GM18951 (cell line): Measurements from ENCODE around the gene KIFAP3.
"Not testable (repeated sequence)": the region's sequence is repeated elsewhere in the genome, so short reads cannot be mapped to it uniquely, and the experiment has no call there.

Source experiments
- POLR2A ChIP-seq: IDR thresholded peaks from 4 replicates; pipeline ENCODE4 v1.6.1; 2011; ENCODE audit warnings: mild to moderate bottlenecking; ENCODE audit not compliant: insufficient read length, insufficient read depth; ENCODE audit errors: extremely low read depth
- in situ Hi-C: fragments of 300-500 bp; cut with MboI; formaldehyde crosslinking; loops from one replicate; pipeline ENCODE4 v1.12.0; 2022; ENCODE audit warnings: low sequenced_read_pairs, mixed read lengths, inconsistent platforms; ENCODE audit not compliant: unreplicated experiment

KIFAP3 gene

DNA sequence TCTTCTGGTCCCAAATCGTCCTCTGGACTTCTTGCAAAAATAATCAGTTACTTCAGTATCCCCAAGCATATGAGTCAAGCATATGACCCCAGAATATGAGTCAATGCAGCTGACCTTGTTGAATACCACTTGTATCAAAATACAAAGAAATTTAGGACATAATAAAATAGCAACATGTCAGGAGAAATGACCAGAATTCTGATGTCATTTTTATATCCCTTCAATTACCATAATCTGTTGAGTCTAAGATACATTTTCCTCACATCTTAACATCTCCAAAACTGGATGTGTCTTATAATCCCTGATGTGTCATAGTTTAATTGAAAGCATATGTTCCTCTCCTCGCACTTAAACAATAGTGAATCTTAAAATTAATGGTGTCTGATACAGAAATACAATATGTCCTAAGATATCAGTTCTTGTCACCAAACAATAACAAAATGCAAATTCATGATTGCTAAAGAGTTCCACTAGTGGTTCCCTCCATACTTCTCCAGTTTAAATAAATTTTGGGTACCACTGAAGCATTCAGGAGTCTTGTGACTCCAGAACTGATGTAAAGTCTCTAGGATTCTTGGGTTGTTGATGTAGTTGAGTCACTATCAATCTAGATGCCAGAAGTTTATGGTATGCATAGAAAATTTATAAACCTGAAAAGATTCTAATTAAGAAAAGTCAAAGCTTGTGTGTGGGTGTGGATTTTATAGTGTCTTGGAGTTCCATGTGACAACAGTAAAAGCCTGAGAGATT lies 41.8 kb downstream of the KIFAP3 start:
- TF ChIP-seq POLR2A: no peak

DNA sequence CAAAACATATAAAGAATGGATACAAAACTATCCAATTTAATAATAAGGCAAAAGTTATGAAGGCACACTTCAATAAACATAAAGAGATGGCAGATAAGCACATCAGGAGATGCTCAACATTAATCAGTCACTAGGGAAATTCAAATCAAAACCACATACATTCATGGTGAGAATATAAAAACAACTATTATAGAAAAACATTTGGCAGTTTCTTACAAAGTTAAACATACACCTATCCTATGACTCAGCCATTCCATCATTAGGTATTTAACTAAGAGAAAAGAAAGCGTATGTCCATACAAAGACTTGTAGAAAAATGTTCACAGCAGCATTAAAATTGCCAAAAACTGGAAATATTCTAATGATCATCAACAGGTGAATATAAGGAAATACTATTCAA lies 44.3 kb downstream of the KIFAP3 start:
- no peak for TF ChIP-seq POLR2A
- in situ Hi-C loops: no loop called here

More for the DNA sequence above, 41.8 kb downstream of the KIFAP3 start:
- in situ Hi-C loops: no loop called here

DNA sequence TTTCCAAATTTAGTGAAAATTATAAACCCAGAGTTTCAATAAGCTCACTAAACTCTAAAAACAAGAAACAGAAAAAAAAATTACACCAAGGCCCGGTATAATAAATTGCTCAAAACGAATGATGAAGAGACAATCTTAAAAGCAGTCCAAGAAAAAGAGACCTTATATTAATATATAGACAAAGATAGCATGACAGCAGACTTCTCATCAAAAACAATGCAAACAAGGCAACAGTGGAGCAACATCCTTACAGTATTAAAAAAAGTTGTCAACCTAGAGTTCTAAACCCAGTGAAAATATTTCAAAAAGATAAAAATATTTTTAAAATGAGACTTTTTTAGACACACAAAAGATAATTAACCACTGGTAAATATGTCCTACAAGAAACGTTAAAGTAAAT lies 46.7 kb downstream of the KIFAP3 start:
- in situ Hi-C loops: no loop called here
- no peak for TF ChIP-seq POLR2A

DNA sequence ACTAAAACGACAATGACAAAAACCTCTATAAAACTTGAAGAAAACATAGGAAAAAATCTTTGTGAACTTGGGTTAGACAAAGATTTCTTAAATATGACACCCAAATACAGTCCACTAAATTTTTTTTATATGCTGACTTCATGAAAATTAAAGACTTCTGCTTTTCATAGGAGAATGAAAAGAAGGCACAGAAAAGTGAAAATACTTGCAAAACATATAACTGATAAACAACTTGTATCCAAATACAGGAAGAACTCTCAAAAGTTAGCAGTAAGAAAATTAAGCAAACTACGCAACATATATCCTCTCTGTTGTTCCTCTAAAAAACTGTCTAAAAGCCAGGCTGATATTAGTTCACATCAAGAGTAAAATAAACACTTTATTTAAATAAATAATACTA lies 53.6 kb downstream of the KIFAP3 start:
- in situ Hi-C loops: no loop called here
- no peak for TF ChIP-seq POLR2A

DNA sequence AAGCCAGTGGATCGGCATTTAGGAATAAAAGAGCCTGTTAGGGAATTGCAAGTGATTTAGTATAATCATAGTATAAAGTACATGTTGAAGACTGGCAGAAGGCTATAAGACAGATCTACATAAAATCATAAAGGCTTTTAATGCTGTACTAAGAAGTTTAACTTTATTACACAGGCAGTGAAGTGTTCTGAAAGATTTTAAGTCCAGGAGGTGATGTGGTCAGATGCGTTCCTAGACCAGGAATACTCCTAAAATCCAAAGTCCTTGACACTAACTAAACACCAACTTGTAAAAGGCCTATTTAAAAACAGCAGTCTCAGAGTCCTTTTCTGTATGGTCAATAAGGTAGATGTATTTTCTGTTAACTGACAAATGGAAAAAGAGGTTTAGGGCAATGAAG lies 57.0 kb downstream of the KIFAP3 start:
- no peak for TF ChIP-seq POLR2A

DNA sequence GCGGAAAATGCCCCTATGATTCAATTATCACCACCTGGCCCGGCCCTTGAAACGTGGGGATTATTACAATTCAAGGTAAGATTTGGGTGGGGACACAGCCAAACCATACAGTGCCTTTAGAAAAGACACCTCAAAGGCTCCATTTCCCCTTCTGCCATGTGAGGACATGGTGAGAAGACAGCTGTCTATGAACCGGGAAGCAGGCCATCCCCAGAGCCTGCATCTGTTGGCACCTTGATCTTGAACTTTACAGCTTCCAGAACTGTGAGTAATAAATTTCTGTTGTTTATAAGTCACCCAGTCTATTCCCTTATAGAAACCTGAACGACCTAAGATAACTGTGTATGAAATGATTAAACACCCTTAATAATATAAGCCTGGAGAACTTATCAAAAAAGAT lies 61.6 kb downstream of the KIFAP3 start:
- no peak for TF ChIP-seq POLR2A
- in situ Hi-C loops: no loop called here

More for the DNA sequence above, 57.0 kb downstream of the KIFAP3 start:
- in situ Hi-C loops: no loop called here

DNA sequence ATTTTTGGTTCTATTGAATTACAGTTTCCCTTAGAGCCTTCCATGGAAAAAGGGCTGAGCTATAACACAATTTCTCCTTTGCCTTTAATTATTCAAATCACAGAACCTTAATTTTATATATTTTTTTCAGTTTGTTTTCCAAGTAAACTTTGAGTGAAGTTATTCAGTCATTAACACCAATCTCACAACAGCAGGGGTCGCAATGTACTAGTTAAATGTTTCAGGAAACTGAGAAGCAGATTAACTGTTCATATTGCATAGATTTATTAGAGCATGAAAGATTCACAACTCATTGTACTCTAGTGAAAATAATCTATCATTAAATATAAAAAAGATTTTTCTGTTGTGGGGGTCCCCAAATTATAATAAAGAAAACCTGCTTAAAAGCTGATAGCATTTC lies 64.1 kb downstream of the KIFAP3 start:
- TF ChIP-seq POLR2A: no peak
- in situ Hi-C loops: no loop called here

DNA sequence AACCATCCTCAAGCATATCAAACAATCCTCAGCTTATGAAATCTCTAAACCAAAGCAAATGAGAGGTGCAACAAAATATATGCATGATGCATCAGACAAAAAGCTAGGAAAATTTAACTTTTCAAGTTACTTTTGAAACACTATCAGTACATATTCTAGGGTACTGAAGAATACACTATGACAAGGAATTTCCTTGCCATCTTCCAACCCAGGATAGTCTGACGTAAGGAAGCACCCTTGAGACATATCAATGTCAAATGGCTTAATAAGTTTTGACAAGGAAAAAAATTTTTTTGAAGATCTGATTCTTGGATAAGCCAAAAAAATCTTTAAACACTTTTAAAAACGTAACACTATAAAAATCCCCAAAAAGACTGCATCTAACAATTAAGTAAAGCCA lies 64.9 kb downstream of the KIFAP3 start:
- in situ Hi-C loops: no loop called here
- no peak for TF ChIP-seq POLR2A

DNA sequence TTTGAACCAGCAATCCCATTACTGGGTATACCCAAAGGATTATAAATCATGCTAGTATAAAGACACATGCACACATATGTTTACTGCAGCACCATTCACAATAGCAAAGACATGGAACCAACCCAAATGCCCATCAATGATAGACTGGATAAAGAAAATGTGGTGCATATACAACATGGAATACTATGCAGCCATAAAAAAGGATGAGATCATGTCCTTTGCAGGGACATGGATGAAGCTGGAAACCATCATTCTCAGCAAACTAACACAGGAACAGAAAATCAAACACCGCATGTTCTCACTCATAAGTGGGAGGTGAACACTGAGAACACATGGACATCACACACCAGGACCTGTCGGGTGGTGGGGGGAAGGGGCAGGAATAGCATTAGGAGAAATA lies 65.8 kb downstream of the KIFAP3 start:
- in situ Hi-C loops: not testable (repeated sequence)

DNA sequence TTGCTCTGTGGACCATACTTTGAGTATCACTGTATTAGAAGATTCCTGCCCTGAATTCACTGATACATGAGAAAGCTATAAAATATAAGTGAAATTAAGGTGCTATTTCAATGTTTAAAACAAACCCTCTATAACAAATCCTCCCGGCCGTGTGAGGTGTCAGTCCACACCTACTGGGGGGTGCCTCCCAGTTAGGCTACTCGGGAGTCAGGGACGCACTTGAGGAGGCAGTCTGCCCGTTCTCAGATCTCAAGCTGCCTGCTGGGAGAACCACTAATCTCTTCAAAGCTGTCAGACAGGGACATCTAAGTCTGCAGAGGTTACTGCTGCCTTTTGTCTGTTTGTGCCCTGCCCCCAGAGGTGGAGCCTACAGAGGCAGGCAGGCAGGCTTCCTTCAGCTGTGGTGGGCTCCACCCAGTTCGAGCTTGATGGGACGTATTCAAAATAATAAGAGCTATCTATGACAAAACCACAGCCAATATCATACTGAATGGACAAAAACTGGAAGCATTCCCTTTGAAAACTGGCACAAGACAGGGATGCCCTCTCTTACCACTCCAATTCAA lies 71.1 kb downstream of the KIFAP3 start:
- in situ Hi-C loops: not testable (repeated sequence)

DNA sequence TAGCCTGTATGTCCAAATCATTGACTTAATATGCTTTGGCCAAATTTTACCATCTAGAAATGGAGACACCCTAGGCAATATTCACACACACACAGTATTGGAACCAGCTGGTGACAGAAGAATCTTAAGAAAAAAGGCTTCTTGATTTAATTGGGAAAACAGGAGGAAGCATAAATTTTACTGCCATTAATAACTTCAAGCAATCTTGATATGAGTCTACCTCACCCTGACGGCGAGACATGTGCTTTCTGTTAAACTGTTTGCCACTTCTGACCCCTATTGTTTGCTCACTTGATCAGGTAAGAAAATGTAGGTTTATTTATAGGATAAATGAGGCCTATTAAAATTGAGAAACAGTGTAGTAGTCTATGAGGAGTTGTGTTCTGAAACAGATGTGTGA lies 73.2 kb downstream of the KIFAP3 start:
- in situ Hi-C loops: no loop called here
- no peak for TF ChIP-seq POLR2A

DNA sequence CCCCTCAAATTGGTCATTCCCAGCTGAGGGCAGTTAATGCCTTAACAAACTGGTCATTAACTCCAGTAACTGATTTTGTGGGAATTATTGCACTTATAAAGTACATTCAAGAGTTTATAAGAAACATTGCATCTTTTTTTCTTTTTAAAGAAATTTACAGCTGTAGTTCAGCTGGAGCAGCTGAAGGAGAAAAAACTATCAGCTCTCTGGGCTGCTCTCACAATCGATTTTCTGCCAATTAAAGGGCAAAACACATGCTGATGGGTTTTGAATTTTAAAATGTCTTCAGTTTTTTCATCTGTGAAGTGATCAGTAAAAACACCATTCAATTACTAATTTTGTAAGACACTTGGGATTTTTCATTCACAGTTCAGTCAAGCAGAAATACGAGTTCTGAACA lies 74.7 kb downstream of the KIFAP3 start:
- no peak for TF ChIP-seq POLR2A
- in situ Hi-C loops: no loop called here

DNA sequence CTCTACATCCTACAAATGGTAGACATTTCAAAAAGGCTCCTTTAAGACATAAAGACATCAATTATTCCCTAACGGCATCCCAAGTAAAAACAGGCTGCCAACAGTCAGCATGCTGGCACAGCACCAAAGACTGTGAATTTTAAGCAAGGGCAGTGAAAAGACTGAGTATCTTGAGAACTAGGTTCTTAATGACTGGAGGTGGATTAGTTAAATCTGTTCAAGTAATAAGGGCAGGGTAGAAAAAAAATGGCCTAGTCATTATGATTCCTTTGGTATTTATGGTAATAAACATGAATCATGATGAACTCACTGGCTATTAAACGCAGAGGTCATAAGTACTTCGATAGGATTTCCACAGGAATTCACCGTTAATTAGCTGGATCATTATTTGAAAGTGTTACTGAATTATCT lies 75.2 kb downstream of the KIFAP3 start:
- no peak for TF ChIP-seq POLR2A

DNA sequence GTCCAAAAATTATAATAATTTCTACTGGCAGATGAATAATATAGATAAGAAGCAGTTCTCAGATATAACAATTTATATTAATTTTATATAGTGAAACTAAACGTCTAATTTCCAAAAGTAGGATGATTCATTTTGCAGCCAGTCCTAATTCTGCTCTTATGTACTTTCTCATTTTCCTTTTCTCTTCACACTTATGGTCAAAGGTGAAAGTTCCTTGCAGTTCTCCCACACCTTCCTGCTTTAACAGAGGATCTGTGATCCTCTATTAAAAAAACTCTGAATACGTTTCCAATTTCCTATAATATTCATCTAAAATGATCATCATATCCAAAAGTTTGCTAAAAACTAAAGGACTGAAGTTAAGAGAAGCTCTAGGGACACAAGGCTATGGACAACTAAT lies 78.5 kb downstream of the KIFAP3 start:
- no peak for TF ChIP-seq POLR2A
- in situ Hi-C loops: no loop called here

More for the DNA sequence above, 75.2 kb downstream of the KIFAP3 start:
- in situ Hi-C loops: no loop called here
